Left ventricle myocardium superior (tissue), 1 donor: ENCODE measurements around the gene ZNF784. TPM values are rescaled to one million over a fixed set of nuclear protein-coding genes. Genes with fewer than 3 reads are reported as not detected.

ENCODE experiments used
- ATAC-seq: fragments of 200-7000 bp; cut with Tn5 transposase; one replicate; pipeline ENCODE4 v1.9.1; 2020; ENCODE audit warnings: mild to moderate bottlenecking, moderate library complexity
- DNase-seq: peaks from one replicate; pipeline ENCODE4 v3.0.0-alpha.2; 2020
- intact Hi-C: fragments of 100-400 bp; cut with micrococcal nuclease; formaldehyde crosslinking; loops from one replicate; pipeline ENCODE4 v1.11.0; 2022
- total RNA-seq: library from RNA; stranded (reverse); fragmentation: NEBNext Ultra II Directional; extraction: Animal tissue kit (Norgen Biotek cat#: 25700); gene quantifications from one replicate; pipeline ENCODE4 v1.2.1, GENCODE V29; 2021
- donor health status: DM: no; HTN: yes; CAD: no; lungs with severe emphysema.

ZNF784 gene
- total RNA-seq, 1 donor from 2014 or later: 13.4 TPM

DNA sequence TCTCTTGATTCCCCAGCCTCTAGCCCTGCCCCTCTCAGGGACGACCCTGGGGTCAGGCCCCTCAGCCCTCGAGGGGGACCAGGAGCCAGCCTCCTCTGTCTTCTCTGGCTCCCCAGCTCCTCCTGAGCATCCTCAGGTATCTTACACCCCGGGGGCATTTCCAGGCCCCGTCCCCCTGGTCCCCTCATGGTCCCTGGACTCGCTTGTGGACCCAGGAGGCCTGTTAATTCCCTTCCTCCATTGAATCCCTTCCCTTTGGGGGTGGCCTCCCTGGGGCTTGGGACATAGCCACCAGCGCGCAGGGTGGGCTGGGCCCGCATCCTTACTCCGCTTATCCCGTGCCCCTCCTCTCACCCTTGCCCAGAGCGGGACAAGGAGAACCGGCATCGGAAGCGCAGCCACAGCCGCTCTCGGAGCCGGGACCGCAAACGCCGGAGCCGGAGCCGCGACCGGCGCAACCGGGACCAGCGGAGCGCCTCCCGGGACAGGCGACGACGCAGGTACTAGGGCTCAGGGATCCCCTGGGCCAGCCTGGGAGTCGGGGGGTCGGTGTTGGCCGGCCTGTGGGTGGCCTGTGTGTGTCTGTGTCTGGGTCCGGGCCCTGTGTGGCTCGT, 34.6 kb upstream of the ZNF784 start:
- no peak for ATAC-seq
- intact Hi-C loops: no loop called here
- DNase-seq: no peak

DNA sequence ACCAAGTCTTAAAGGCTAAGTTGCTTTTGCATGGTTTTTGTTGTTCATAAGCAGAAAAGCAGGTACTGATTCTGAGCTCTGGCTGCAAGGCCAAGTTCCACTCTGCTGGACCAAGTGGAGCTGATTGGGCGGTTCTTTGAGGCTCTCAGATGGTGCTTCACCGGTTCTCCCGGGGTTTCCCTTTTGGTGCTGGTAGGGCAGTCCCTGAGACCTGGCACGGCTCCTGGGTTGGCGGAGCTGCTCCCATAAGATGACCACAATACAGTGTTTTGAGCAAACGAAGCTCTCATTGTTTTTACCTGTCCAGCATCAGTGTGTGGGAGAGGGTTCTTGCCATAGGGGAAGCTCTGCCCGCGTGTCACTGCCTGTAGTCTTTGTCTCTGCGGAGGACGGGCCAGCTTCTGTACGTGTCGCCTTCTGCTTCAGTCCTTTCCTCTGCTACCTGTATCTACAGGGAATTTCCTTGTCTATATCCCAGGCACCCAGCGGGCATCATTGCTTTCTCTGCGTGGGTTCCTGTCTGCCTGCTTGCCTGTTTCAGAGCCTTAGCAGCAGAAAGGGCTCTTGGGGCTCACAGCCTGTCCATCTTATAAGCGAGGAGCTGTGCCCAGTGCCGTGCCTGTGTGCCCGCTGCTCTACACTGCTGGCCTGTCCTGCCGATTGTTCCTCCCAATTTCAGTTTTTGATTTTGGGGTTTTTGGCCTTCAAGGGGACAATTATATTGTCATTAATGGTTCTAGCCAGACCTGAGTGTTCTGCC, 32.8 kb upstream of the ZNF784 start:
- no peak for DNase-seq
- intact Hi-C loops: no loop called here
- no peak for ATAC-seq

DNA sequence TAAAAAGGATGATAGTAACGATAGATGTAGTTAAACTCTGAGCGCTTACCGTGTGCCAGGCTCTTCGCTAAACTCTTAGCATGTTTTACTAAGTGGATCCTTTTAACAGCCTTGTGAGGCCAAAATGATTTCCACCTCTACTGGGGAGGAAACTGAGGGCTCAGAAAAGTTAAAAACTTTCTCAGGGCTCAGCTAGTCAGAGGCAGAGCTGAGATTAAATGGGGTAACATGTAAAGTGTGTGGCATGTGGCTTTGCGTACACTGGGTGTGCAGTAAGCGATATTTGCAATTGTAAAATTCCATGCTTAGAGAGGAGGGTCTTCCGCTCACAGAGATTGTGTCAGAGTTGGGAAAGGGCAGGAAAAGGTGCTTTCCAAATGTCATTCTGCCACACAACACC, 32.2 kb upstream of the ZNF784 start:
- no peak for ATAC-seq
- intact Hi-C loops: no loop called here
- no peak for DNase-seq

DNA sequence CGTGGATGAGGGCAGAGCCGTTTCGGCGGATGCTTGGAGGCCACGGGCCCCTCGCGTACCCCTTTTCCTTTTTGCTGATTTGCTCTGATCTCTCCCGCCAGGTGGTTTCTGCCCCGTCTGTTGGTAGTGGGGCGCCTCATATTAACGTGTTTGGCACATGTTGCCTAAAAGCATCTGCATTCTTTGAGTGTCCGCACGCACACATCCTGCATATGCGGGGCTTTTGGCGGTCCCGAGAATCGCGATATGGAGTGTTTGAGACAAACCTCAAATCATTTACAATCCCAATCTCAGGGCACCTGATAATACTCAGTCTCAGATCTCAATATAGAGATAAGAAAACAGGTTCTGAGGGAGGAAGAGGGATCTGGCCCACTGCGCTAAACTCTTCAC, 31.3 kb upstream of the ZNF784 start:
- DNase-seq (no peak), ATAC-seq (no peak)
- intact Hi-C loops: no loop called here

DNA sequence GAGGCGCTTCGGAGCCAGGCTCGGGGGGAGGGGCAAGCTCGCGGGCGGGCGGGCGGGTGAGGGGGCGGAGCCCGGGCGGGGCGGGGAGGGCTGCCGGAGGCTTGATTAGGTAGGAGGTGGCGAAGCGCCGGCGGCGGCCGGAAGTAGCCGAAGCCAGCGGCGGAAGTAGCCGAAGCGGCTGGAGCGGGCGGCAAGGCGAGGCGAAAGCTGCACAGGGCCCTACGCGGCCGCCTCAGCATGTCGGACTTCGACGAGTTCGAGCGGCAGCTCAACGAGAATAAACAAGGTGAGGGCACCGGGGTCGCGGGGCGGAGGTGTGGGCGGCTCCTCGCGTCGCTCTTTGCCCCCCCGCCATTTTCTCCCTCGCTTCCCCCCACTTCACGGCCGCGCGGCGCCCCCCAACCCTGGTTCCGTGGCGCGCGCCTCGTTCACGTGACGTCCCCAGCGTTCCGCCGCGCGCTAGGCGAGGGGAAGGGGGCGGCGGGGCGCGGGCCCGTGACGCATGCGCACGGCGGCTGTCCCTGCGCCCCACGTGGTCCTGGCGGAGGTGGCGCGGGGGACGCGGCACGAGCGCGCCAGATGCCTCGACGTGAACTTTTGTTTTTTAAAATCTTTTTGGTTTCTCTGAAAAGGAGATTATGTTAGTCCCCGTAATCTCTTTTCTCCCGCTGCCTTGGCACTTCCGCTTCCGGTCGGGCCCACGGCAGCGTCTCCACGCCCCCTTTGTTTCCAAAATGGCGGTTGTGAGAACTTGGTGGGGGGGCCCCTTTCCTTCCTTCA, 30.7 kb upstream of the ZNF784 start, which contains the start of gene U2AF2:
Gene U2AF2, plus strand, starts transcription at position 168 of the 780 bp plus-strand sequence. Its CDS starts 70 bp downstream, at position 238.
- intact Hi-C loops: no loop called here
- ATAC-seq (peak; percentile 64), DNase-seq (peak; percentile 98)

DNA sequence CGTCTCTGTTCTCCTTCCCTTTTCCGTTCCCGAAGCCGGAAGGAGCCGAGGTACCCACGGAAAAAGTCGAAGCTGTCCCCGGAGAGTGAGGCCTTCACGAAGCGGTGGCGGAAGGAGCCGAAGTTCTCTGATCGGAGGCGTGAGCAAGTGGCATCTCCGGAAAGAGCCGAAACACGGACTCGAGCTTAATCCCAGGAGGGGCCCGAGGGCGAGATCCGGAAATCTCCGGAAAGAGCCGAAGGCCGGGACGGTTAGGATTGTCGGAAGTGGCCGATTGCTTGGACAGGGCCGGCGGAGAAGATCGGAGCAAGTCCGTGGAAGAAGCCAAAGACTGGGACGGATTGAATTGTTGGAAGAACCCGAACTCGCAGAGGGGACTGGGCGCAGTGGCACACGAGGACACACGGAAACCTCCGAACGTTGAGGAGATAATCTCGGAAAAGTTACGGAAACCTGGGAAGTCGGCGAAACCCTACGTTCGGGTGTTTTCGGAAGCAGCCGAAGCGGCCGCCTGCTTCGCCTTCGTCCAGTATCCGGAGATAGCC, 30.0 kb upstream of the ZNF784 start:
- ATAC-seq (peak; percentile 77), DNase-seq (peak; percentile 99)
- intact Hi-C loops: no loop called here

DNA sequence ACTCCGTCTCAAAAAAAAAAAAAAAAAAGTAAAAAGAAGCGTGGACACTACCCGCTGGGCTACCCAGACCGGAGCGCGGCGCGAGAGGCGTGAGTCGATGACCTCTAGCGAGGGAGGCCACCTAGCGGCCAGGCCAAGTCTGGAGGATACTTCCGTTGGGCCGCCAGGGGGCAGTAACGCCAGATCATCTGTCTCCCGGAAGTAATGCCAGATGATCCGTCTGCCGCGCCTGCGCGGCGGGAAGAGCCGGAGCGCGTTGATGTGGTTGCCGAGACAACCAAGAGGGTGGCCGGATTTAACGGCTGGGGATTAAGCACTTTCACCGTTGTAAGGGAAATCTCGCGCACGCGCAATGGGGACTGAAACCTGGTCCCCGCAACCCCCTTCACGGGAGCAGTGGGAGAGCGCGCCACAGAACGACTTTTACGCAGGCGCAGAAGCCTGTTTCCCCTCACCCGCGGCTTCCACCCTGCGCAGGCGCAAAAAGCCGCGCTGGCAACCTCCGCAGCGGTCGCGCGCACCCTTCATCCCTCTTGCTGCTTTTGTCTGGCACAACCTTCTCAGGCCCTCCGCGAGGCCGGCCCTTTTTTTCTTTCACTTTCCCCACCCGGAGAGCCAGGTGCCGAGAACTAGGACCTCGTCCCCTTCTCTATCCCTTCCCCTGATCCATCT, 29.4 kb upstream of the ZNF784 start:
- DNase-seq (peak; percentile 98), ATAC-seq (peak; percentile 73)
- intact Hi-C loops: no loop called here

DNA sequence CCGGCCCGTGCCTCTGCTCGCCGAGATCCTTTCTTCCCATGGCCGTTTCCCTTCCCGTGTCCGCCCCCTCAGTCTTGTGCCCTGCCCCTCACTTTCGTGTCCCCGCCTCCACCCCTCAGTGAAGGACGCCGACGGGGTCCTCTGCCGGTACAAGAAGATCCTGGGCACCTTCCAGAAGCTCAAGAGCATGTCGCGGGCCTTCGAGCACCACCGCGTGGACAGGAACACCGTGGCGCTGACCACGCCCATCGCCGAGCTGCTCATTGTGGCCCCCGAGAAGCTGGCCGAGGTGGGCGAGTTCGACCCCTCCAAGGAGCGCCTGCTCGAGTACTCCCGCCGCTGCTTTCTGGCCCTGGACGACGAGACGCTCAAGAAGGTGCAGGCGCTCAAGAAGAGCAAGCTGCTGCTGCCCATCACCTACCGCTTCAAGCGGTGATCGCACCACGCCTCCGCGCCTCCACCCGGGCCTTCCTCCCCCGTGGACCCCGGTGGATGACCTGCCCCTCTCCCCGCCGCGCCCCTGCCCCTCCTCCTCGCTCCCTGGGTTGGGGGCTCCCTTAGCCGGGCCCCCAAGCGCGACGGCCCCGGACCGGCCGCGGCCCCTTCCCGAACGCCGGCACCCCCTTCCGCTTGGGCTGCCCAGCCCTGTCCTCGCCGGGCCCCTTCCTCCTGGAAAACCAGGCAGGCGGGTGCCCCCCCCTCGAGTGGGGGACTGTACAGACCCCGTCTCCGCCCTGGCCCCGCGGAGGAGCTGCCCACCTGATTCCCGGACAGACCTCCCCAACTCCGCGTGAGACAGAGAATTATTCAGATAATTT, 28.2 kb upstream of the ZNF784 start:
- ATAC-seq: no peak
- intact Hi-C loops: no loop called here
- peak; percentile 59 for DNase-seq

DNA sequence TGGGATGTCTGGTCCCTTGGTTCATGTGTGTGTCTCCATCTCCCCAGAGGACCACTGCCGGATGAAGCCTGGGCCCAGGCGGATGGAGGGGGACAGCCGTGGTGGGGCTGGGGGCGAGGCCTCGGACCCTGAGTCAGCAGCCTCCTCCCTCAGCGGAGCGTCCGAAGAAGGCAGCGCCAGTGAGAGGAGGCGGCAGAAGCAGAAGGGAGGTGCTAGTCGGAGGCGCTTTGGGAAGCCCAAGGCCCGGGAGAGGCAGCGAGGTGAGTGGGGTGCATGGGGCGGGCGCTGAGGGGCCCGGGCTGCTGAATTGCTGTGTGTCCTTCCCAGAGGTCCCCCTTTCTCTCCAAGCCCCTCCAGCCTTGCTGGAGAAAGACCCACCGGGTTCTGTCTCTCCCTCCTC, 26.9 kb upstream of the ZNF784 start:
- no peak for DNase-seq
- ATAC-seq: no peak
- intact Hi-C loops: no loop called here

DNA sequence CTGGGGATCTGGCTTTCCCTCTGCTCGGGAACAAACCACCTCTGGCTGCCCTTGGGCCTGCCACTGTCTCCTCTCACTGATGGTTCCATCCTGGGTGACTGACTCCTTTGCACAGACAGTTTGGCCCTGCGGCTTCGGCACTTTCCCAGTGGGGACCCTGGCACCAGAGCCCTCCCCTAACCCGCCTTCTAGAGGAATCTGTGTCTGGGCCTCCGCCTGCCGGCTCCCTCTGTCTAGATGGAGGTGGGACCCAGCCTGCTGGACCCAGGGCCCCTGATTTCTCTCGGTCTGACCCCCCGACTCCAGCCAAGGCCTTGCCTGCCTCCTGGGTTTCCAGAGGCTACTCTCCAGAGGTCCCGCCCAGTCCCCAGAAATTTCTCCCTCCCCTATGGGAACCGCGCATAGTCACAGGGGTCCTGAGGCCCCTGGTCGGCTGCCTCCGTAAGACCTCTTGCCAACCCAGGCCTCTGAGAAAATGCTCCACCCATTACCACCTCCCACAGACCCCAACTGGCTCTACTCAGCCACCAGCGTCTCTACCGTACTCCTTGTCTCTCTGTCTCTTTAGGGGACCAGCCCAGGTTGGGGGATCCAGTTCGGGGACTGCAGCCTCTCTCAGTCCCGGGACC, 26.4 kb upstream of the ZNF784 start:
- no peak for ATAC-seq
- intact Hi-C loops: no loop called here
- DNase-seq: no peak

DNA sequence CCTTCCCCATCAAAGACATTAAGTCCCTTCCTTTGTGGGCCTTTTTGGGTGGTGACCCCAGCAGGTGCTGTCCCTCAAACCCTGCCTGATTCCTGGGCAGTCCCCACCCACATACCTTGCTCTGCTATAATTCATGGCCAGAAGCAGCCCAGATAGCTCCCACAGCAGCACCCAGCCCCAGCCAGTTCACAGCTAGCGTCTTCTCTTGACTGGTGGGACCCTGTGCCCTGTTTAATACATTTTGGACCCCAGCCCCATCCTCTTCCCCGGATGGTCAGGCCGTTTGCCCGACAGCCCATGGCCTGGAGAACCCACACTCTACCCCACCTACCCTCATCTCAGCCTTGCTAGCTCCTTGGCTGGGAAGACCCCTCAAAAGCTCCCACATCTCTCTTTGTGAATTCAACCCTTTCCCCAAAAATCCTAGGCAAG, 25.8 kb upstream of the ZNF784 start:
- no peak for DNase-seq
- intact Hi-C loops: no loop called here
- no peak for ATAC-seq

DNA sequence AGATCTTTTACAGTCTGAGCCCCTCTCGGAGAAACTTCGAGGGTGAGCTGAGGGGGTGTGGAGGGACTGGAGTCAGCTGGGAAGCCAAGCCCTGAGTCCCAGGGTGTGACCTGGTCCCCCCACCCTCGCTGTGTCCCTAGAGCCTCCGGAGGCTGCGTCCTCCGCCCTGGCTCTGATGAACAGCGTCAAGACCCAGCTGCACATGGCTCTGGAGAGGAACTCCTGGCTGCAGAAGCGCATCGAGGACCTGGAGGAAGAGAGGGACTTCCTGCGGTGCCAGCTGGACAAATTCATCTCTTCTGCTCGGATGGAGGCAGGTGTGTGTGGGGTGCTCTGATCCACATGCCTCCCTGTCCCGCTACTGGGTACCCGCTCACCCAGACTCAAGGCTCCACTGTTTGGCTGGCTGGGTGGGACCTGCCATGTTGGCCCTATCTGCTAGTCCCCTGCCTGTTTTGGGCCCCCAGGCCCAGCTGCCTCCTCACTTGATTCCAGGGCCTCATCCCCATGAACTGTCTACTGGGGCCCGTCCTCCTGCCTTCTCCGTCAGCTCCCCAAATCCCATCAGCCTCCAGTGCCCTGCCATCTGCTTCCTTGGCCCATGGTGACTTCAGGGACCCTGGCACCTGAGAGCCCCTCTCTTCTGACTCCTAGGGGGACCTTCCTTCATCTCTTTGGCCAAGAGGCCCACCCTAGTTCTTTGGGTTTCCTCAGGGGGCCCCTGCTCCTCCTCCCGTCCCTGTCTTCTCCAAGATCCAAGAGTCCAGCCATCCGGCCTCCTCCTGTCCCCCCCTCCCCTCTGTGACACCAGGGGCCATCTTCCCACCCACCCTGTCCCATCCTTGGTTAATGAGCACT, 25.1 kb upstream of the ZNF784 start:
- DNase-seq (no peak), ATAC-seq (no peak)
- intact Hi-C loops: no loop called here

DNA sequence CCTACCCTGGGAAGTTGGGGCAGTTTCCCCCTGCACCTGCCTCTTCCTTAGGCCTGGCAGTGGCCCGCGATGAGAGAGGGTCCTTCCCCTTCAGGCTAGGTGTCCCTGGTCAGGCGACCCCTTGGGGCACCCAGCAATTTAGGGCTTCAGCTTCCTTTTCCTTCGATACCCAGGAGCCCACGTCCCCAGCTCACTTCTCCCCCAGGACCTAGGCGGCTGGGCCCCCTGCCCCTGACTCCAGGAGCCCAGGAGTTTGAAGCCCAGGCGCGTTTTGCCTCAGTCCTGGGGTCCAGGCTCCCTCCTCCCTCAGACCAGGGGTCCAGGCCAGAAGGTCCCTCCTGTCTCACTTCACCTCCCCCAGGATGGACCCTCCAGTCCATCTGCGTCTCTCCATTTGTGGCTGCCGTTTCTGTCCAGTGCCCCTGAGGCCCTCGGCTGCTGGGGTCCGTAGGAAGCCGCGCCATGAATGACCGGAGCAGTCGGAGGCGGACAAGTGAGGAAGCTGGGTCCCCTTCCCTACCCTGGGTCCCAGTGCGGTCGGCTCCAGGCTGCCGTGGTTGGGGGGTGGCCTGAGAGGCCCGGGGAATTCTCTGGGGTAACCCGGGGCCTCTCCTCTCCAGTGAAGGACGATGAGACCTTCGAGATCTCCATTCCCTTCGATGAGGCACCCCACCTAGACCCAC, 24.4 kb upstream of the ZNF784 start:
- intact Hi-C loops: no loop called here
- DNase-seq (no peak), ATAC-seq (no peak)

DNA sequence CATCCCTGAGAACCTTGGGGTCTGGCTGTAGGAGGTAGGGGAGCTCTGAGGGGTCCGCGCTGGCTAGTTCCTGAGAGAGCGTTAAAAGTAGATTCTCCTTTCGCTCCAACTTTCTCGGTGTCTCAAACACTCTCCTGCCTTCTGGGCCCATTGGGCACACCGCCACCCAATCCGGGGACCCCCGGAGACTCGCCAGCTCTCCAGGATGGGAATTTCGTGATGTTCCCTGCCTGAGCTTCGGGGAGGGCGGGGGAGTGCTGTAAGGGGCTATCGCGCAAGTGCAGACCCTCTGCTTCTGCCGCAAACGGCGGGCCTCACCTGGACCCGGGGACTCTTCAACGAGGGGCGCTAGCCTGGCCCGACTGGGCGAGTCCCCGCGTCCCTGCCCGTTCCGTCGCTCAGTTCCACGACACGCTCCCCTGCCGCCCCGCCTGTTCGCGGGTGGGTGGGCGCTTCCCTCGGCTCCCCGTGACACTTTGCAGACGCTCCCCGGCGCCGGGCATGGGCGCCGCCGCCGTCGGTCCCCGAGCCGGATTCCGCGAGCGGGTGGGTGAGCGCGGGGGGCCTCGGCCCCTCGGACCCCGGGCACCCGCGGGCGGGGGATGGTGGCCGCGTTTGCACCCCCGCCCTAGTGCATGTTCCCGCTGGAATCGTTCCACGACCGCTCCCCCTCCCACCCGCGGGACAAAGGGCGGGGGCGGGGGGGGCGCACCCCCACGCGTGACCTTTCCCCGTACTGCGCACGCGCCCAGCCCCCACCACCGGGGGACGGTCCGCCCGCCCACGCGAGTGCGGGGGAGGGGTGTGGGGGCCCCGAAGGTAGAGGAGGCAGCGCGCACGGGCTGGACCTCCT, 23.6 kb upstream of the ZNF784 start, which contains the start of gene CCDC106:
Gene CCDC106, plus strand, starts transcription at position 481 of the 853 bp plus-strand sequence. CDS start 835 bp downstream, outside the sequence.
- ATAC-seq (peak; percentile 59), DNase-seq (peak; percentile 81)
- intact Hi-C loops: no loop called here

DNA sequence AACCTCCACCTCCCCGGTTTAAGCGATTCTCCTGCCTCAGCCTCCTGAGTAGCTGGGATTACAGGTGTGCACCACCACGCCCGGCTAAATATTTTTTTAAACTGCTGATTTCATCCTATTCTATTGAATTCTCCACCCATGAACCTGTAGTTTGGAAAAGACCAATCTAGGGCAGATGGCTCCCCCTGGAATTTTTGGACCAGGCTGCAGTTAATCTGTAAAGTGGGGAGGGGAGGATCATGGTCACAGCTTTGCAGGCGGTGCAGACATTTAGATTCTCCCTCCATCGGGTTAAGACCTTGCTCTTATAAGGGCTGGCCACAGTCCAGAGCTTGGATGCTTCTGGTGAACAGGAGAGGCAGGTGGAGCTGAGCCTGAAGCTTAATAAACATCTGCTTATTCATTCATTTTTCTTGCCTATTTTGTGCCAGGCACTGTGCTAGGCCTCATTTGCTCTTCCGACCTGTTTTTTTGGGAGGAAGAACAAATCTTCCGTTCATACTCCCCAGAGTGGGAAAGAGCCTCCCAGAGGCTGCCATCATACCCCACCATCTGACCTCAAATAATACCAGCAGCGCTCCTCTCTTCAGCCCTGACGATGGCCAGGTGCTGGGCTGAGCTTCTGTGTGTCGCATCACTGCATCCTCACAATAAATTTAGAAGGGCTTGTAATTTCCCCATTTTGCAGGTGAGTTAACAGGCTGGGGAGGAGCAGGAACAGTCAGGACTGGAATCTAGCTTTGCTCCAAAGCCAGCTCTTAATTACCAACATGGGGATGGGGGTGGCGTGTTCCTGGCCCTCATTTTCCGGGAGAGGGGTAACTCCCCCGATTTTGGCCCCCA, 22.7 kb upstream of the ZNF784 start:
- intact Hi-C loops: no loop called here
- no peak for DNase-seq
- no peak for ATAC-seq
